G401 (cell line): Measurements from ENCODE around the gene ADAM8. TPM values are rescaled to one million over a fixed set of nuclear protein-coding genes. Genes with fewer than 3 reads are reported as not detected.

Source experiments
- DNase-seq: peaks from one replicate; pipeline ENCODE4 v3.0.0-alpha.2; 2015; ENCODE audit warnings: low spot score
- in situ Hi-C: cut with HindIII; loops from 2 replicates; pipeline ENCODE4 v1.10.0; 2016; ENCODE audit warnings: low sequenced_read_pairs, mixed read lengths
- total RNA-seq: library from RNA; depleted of rRNA; stranded (reverse); fragments of >200 nt; shearing (Covaris generic); gene quantifications from 2 replicates; pipeline ENCODE4 v1.2.3, GENCODE V29; 2014

ADAM8 gene
- total RNA-seq, 1 experiment from 2014 or later = 0.68 TPM

- in situ Hi-C loops = no loop called here
- no peak for DNase-seq
These were observed 11.3 kb upstream of the ADAM8 start for GRCh38 chr10:133287832-133288500.

GRCh38 chr10:133286366-133286765 lies 9.7 kb upstream of the ADAM8 start:
- DNase-seq = no peak
- in situ Hi-C loops = no loop called here

- in situ Hi-C loops = no loop called here
- no peak for DNase-seq
These were observed 8.5 kb upstream of the ADAM8 start for GRCh38 chr10:133285217-133285616.

GRCh38 chr10:133283931-133284330 lies 7.3 kb upstream of the ADAM8 start:
- in situ Hi-C loops = no loop called here
- DNase-seq = no peak

GRCh38 chr10:133282846-133283390 lies 6.2 kb upstream of the ADAM8 start:
- in situ Hi-C loops = no loop called here
- no peak for DNase-seq

- in situ Hi-C loops = no loop called here
- DNase-seq = no peak
These were observed 5.1 kb upstream of the ADAM8 start for GRCh38 chr10:133281628-133282372.

- in situ Hi-C loops = no loop called here
- DNase-seq = no peak
These were observed 4.4 kb upstream of the ADAM8 start for GRCh38 chr10:133281084-133281483.

- DNase-seq = no peak
- in situ Hi-C loops = no loop called here
These were observed 3.9 kb upstream of the ADAM8 start for GRCh38 chr10:133280391-133281059.

- no peak for DNase-seq
- in situ Hi-C loops = no loop called here
These were observed 2.9 kb upstream of the ADAM8 start for GRCh38 chr10:133279326-133280226.

GRCh38 chr10:133278577-133279265 lies 2.1 kb upstream of the ADAM8 start:
- in situ Hi-C loops = no loop called here
- DNase-seq = no peak

- in situ Hi-C loops = no loop called here
- DNase-seq = no peak
These were observed 1.4 kb upstream of the ADAM8 start for GRCh38 chr10:133277993-133278576.

GRCh38 chr10:133277277-133277992 lies 767 bp upstream of the ADAM8 start:
- no peak for DNase-seq
- in situ Hi-C loops = no loop called here

- in situ Hi-C loops = no loop called here
- DNase-seq = no peak
These were observed 601 bp downstream of the ADAM8 start for GRCh38 chr10:133276100-133276434.

- DNase-seq = no peak
- in situ Hi-C loops = no loop called here
These were observed 980 bp downstream of the ADAM8 start for GRCh38 chr10:133275684-133276092.

- no peak for DNase-seq
- in situ Hi-C loops = no loop called here
These were observed 1.7 kb downstream of the ADAM8 start for GRCh38 chr10:133274751-133275683.

- DNase-seq = no peak
- in situ Hi-C loops = no loop called here
These were observed 3.0 kb downstream of the ADAM8 start for GRCh38 chr10:133273534-133274143.
